ENCODE data around the gene GATAD2A.

The GATAD2A gene

DNA sequence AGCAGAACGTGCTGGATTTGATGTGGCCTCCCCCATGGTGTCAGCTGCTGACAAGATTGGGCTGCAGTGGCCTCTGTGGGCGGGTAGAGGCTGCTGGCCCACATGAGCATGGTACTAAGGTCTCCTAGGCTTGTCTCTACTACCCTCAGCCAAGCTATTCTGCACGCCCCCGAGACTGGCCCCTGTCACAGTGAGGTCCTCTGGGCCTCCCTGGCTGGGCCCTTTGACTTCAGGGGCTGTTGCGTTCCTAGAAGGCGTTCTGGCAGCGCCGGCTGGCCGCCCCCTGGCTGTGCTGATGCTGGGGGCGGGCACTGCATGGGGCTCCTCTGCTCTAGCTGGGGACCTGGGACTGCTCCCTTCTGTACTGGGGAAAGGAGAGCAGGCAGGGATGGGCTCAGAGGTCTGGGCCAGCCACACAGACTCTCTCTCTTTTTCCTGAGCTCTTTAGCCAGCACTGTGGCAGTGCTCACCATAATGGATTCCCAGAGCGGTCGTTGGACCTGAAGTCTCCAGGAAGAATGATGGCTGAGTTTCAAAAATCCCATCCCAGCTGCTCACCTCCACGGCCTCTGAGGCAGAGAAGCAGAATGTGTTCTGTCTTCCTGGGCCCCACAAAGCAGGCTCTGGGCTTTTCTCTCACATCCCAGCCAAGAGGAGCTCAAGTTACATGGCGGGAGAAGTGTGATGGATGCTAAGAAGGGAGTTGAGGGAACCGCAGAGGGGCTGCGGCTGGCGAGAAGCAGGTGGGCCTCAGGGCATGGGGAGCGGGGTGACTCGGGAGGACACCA is 77.5 kb downstream of the GATAD2A start:
- H3K9me3 ChIP-seq (ENCODE audit: low read length), result no peaks in the 10 kb centered on the region
- no peak overlapping the region for H3K27ac ChIP-seq (ENCODE audit: low read depth, low read length)
- H3K4me1 ChIP-seq (ENCODE audit: insufficient read depth, low read length), result peaks cover 4% of the 10 kb centered on the region
- no peak overlapping the region for H3K4me3 ChIP-seq (ENCODE audit: low read depth in 1 of 2, low read length in 2 of 2)
- H3K9ac ChIP-seq (ENCODE audit: low read length), result no peak overlapping the region
- peaks cover 4% of the 10 kb centered on the region for H3K36me3 ChIP-seq (ENCODE audit: insufficient read depth, low read length)
- no peaks in the 10 kb centered on the region for H3K27me3 ChIP-seq (ENCODE audit: control insufficient read depth in 1 of 2, insufficient read depth in 2 of 2, low read length in 2 of 2)

DNA sequence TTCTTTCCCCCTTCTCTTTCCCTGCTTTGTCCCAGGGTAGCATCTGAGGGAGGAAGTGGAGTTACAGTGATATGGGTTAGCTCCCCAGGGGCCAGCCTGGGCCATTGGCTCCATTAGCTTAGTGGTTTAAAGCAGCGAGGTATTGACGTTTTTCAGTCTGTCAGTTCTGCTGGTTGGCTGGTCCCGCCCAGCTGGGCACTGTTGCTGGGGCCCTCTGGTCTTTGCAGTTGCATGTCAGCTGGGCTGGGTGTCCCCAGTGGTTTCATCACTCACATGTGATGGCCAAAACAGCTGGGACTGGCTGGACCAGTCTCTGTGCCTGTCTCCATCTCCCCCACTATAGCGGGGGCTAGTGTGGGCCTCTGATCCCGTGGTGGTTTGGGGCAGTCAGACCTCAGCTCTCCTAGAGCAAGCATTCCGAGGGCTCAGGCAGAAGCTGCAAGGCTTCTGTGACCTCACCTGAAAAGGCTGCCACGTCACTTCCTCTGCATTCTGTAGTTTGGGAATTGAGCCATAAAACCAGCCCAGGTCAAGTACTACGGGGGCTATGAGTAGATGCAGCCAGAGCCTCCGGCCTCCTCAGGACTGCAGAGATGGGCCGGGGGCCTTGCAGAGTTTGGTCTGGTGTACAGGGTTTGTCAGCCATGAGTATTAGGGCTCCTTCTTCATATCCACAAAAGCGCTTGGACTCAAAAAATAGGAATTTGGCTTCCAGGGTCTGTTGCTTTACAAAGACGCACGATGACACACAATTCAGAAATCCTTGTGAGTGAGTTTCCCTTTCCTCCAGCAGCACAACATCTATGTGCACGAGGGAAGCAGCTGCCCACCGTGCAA is 79.9 kb downstream of the GATAD2A start:
- Histone ChIP-seq H3K27ac (ENCODE audit: low read depth, low read length) (no peak overlapping the region), H3K27me3 (ENCODE audit: control insufficient read depth in 1 of 2, insufficient read depth in 2 of 2, low read length in 2 of 2) (no peaks in the 10 kb centered on the region), H3K4me1 (ENCODE audit: insufficient read depth, low read length) (peaks cover 26% of the 10 kb centered on the region), H3K9ac (ENCODE audit: low read length) (no peak overlapping the region), H3K36me3 (ENCODE audit: insufficient read depth, low read length) (peaks cover 2% of the 10 kb centered on the region), H3K9me3 (ENCODE audit: low read length) (no peaks in the 10 kb centered on the region), H3K4me3 (ENCODE audit: low read depth in 1 of 2, low read length in 2 of 2) (no peak overlapping the region)

DNA sequence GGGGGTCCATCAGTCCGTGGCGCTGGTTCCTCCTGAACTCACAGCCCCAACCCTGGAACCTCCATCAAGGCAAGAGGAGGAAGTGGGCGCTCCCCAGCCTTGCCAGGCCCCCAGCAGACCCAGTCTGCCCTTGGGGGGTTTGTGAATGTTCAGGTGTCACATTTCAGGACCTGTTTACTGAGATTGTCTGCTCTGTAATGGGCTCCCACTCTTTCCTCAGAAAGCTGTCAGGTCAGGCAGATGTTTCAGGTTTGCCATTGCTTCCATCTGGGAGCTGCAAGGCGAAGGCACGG is 80.5 kb downstream of the GATAD2A start:
- Histone ChIP-seq H3K4me1 (ENCODE audit: insufficient read depth, low read length) (peaks cover 29% of the 10 kb centered on the region), H3K27me3 (ENCODE audit: control insufficient read depth in 1 of 2, insufficient read depth in 2 of 2, low read length in 2 of 2) (no peaks in the 10 kb centered on the region), H3K9me3 (ENCODE audit: low read length) (no peaks in the 10 kb centered on the region), H3K36me3 (ENCODE audit: insufficient read depth, low read length) (no peaks in the 10 kb centered on the region), H3K4me3 (ENCODE audit: low read depth in 1 of 2, low read length in 2 of 2) (no peak overlapping the region), H3K9ac (ENCODE audit: low read length) (no peak overlapping the region), H3K27ac (ENCODE audit: low read depth, low read length) (no peak overlapping the region)

GRCh38 chr19:19486343-19487076 is 81.0 kb downstream of the GATAD2A start:
- Histone ChIP-seq H3K9ac (ENCODE audit: low read length) (no peak overlapping the region), H3K27me3 (ENCODE audit: control insufficient read depth in 1 of 2, insufficient read depth in 2 of 2, low read length in 2 of 2) (no peaks in the 10 kb centered on the region), H3K4me3 (ENCODE audit: low read depth in 1 of 2, low read length in 2 of 2) (no peak overlapping the region), H3K27ac (ENCODE audit: low read depth, low read length) (no peak overlapping the region), H3K4me1 (ENCODE audit: insufficient read depth, low read length) (peaks cover 29% of the 10 kb centered on the region), H3K36me3 (ENCODE audit: insufficient read depth, low read length) (no peaks in the 10 kb centered on the region), H3K9me3 (ENCODE audit: low read length) (no peaks in the 10 kb centered on the region)

- Histone ChIP-seq H3K9ac (ENCODE audit: low read length) (no peak overlapping the region), H3K9me3 (ENCODE audit: low read length) (no peaks in the 10 kb centered on the region), H3K4me1 (ENCODE audit: insufficient read depth, low read length) (peaks cover 29% of the 10 kb centered on the region), H3K27ac (ENCODE audit: low read depth, low read length) (no peak overlapping the region), H3K36me3 (ENCODE audit: insufficient read depth, low read length) (peaks cover under 1% of the 10 kb centered on the region), H3K27me3 (ENCODE audit: control insufficient read depth in 1 of 2, insufficient read depth in 2 of 2, low read length in 2 of 2) (no peaks in the 10 kb centered on the region), H3K4me3 (ENCODE audit: low read depth in 1 of 2, low read length in 2 of 2) (no peak overlapping the region)
These were observed 81.8 kb downstream of the GATAD2A start for GRCh38 chr19:19487077-19487949.

- no peaks in the 10 kb centered on the region for H3K27me3 ChIP-seq (ENCODE audit: control insufficient read depth in 1 of 2, insufficient read depth in 2 of 2, low read length in 2 of 2)
- H3K4me3 ChIP-seq (ENCODE audit: low read depth in 1 of 2, low read length in 2 of 2), result no peak overlapping the region
- no peaks in the 10 kb centered on the region for H3K9me3 ChIP-seq (ENCODE audit: low read length)
- H3K9ac ChIP-seq (ENCODE audit: low read length), result no peak overlapping the region
- peaks cover 6% of the 10 kb centered on the region for H3K36me3 ChIP-seq (ENCODE audit: insufficient read depth, low read length)
- peak overlapping the region; percentile 4 for H3K27ac ChIP-seq (ENCODE audit: low read depth, low read length)
- H3K4me1 ChIP-seq (ENCODE audit: insufficient read depth, low read length), result peaks cover 29% of the 10 kb centered on the region
These were observed 82.7 kb downstream of the GATAD2A start for GRCh38 chr19:19487950-19488874.

DNA sequence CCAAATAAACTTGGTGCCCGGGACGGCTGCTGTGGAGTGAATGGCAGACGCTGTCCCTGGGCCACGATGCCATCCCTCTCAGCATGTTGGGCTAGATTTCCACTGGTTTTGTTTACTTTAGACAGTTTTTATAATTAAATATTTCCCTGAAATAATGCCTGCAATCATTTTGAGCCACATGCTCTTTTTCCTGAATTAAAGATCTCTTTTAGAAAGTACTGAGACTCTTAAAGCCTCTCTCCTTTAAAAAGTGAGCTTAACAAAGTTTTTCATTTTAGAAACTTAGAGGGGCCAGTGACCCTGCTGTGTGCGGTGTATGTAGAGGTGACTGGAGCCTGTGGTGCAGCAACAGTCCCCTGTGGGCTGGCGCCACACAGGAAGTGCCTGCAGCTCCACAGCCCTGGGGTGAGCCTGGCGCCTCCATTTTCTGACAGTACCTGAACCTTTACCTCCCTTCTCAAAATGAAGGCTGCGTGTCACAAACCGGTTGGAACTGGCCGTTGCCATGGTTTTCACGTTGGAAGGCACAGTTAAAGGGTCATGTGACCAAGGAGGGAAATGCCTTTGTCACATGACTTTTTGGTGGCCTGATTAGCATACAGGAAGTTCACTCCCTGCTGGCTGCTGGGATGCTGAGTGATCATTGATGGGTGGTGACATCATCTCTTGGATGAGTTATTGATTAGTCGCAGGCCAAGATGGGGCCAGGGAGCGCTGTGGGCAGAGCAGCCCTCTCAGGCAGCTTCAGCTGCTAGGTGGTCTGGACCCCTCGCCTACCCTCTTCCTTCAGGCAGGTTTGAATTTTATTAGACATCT is 83.6 kb downstream of the GATAD2A start:
- Histone ChIP-seq H3K36me3 (ENCODE audit: insufficient read depth, low read length) (peaks cover 12% of the 10 kb centered on the region), H3K27me3 (ENCODE audit: control insufficient read depth in 1 of 2, insufficient read depth in 2 of 2, low read length in 2 of 2) (no peaks in the 10 kb centered on the region), H3K4me1 (ENCODE audit: insufficient read depth, low read length) (peaks cover 29% of the 10 kb centered on the region), H3K9ac (ENCODE audit: low read length) (no peak overlapping the region), H3K9me3 (ENCODE audit: low read length) (no peaks in the 10 kb centered on the region), H3K4me3 (ENCODE audit: low read depth in 1 of 2, low read length in 2 of 2) (no peak overlapping the region), H3K27ac (ENCODE audit: low read depth, low read length) (peak overlapping the region; percentile 60)

GRCh38 chr19:19489804-19490204 is 84.3 kb downstream of the GATAD2A start:
- Histone ChIP-seq H3K27me3 (ENCODE audit: control insufficient read depth in 1 of 2, insufficient read depth in 2 of 2, low read length in 2 of 2) (no peaks in the 10 kb centered on the region), H3K36me3 (ENCODE audit: insufficient read depth, low read length) (peaks cover 20% of the 10 kb centered on the region), H3K4me1 (ENCODE audit: insufficient read depth, low read length) (peaks cover 29% of the 10 kb centered on the region), H3K4me3 (ENCODE audit: low read depth in 1 of 2, low read length in 2 of 2) (no peak overlapping the region), H3K9me3 (ENCODE audit: low read length) (no peaks in the 10 kb centered on the region), H3K9ac (ENCODE audit: low read length) (no peak overlapping the region), H3K27ac (ENCODE audit: low read depth, low read length) (peak overlapping the region; percentile 60)

DNA sequence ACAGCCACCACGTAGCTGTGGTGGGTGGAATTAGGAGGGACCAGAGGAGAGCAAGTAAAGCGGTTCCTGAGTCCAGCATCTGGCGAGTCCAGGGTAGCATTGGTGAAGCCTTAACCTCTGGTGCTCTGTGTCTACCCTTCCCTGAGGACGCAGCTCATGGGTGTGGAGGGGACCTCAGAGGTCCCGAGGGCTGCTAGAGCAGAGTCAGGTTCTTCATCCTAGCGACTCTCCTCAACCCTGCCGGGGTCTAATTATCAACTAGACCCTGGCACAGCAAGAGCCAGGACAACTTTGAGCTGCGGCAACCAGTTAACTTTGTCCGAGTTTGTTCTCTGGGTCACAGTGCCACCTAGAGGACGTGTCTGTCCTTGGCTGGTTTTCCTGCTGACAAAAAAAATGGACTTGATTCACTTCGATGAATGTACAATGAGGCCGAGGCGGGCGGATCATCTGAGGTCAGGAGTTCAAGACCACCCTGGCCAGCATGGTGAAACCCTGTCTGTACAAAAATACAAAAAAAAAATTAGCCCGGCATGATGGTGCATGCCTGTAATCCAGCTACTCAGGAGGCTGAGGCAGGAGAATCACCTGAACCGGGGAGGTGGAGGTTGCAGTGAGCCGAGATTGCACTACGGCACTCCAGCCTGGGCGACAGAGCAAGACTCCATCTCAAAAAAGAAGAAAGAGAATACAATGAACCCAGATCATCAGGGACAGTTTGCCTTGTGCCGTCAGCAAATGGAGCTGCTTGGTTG is 84.9 kb downstream of the GATAD2A start:
- Histone ChIP-seq H3K4me1 (ENCODE audit: insufficient read depth, low read length) (peaks cover 29% of the 10 kb centered on the region), H3K4me3 (ENCODE audit: low read depth in 1 of 2, low read length in 2 of 2) (no peak overlapping the region), H3K9me3 (ENCODE audit: low read length) (no peaks in the 10 kb centered on the region), H3K27me3 (ENCODE audit: control insufficient read depth in 1 of 2, insufficient read depth in 2 of 2, low read length in 2 of 2) (no peaks in the 10 kb centered on the region), H3K36me3 (ENCODE audit: insufficient read depth, low read length) (peaks cover 21% of the 10 kb centered on the region), H3K9ac (ENCODE audit: low read length) (no peak overlapping the region), H3K27ac (ENCODE audit: low read depth, low read length) (peak overlapping the region; percentile 60)
